Measurements from ENCODE around the gene SVBP. TPM values are rescaled to one million over a fixed set of nuclear protein-coding genes. Genes with fewer than 3 reads are reported as not detected.

SVBP gene
- total RNA-seq, 1 experiment from 2014 or later: 46.6 TPM

DNA sequence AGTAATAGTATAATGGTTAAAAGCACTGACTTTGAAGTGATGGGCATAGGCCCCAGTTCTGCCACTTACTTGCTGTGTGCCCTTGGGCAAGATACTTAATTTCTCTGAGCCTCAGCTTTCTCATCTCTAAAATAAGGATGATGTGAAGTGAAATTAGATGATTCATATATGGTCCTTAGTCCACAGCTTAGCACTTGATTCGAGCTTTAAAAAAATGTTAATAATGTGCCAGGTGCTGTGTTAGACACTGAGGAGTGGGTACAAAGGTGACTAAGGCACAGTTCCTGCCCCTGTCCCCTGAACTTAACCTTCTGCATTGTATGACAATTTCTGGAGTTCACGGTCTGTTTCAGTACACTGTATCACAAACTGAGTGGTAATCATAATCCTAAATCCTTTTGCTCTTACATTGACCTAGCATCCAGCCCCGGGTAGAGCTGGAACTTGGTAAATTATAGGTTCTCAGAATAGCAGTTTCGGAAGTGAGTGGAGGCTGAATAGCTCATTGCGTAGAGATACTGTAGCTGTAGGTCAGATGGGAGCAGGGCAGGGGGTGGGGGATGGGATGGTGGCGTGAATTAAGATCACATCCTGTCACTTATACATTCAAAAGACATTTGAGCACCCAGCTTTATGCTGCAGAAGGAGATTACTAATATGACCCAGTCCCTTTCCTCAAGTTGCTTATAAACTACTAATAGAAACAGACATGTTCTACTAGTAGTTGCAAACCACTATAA, 30.7 kb upstream of the SVBP start:
- Histone ChIP-seq H3K27ac (no peak overlapping the region), H3K36me3 (peaks cover 24% of the 10 kb centered on the region), H3K9me3 (replicated peaks) (no peaks in the 10 kb centered on the region), H3K4me3 (no peak overlapping the region), H3K4me1 (replicated peaks) (peaks cover 27% of the 10 kb centered on the region), H3K27me3 (replicated peaks) (no peaks in the 10 kb centered on the region)
- DNase-seq (ENCODE audit: low read depth in 1 of 2, low spot score in 2 of 2): no peak

- H3K4me1 ChIP-seq (replicated peaks): peaks cover 27% of the 10 kb centered on the region
- DNase-seq (ENCODE audit: low read depth in 1 of 2, low spot score in 2 of 2): no peak
- peak overlapping the region; percentile 63 for H3K4me3 ChIP-seq
- no peaks in the 10 kb centered on the region for H3K27me3 ChIP-seq (replicated peaks)
- H3K27ac ChIP-seq: no peak overlapping the region
- no peaks in the 10 kb centered on the region for H3K9me3 ChIP-seq (replicated peaks)
- peaks cover 24% of the 10 kb centered on the region for H3K36me3 ChIP-seq
These were observed 30.0 kb upstream of the SVBP start for GRCh38 chr1:42847111-42847595.

- H3K4me3 ChIP-seq: peak within 1 kb of the TSS; percentile 63
- no peaks in the 10 kb centered on the region for H3K27me3 ChIP-seq (replicated peaks)
- no peaks in the 10 kb centered on the region for H3K9me3 ChIP-seq (replicated peaks)
- peak; percentile 91 to 95 for DNase-seq (ENCODE audit: low read depth in 1 of 2, low spot score in 2 of 2)
- H3K36me3 ChIP-seq: peaks cover 19% of the 10 kb centered on the region
- peak within 1 kb of the TSS; percentile 33 for H3K27ac ChIP-seq
- peaks cover 27% of the 10 kb centered on the region for H3K4me1 ChIP-seq (replicated peaks)
These were observed 29.3 kb upstream of the SVBP start, which contains the start of gene ZNF691 for GRCh38 chr1:42846257-42847110. Gene ZNF691, plus strand, starts transcription at chr1:42846613. Its CDS starts 3,046 bp downstream, at chr1:42849659.

GRCh38 chr1:42845866-42846256, 28.7 kb upstream of the SVBP start:
- Histone ChIP-seq H3K4me3 (peak overlapping the region; percentile 63), H3K9me3 (replicated peaks) (no peaks in the 10 kb centered on the region), H3K4me1 (replicated peaks) (peaks cover 27% of the 10 kb centered on the region), H3K36me3 (peaks cover 12% of the 10 kb centered on the region), H3K27ac (no peak overlapping the region), H3K27me3 (replicated peaks) (no peaks in the 10 kb centered on the region)
- DNase-seq (ENCODE audit: low read depth in 1 of 2, low spot score in 2 of 2): no peak

- Histone ChIP-seq H3K4me1 (replicated peaks) (peaks cover 27% of the 10 kb centered on the region), H3K27ac (no peak overlapping the region), H3K36me3 (peaks cover 6% of the 10 kb centered on the region), H3K9me3 (replicated peaks) (no peaks in the 10 kb centered on the region), H3K4me3 (no peak overlapping the region), H3K27me3 (replicated peaks) (no peaks in the 10 kb centered on the region)
- no peak for DNase-seq (ENCODE audit: low read depth in 1 of 2, low spot score in 2 of 2)
These were observed 28.0 kb upstream of the SVBP start for GRCh38 chr1:42845193-42845592.

DNA sequence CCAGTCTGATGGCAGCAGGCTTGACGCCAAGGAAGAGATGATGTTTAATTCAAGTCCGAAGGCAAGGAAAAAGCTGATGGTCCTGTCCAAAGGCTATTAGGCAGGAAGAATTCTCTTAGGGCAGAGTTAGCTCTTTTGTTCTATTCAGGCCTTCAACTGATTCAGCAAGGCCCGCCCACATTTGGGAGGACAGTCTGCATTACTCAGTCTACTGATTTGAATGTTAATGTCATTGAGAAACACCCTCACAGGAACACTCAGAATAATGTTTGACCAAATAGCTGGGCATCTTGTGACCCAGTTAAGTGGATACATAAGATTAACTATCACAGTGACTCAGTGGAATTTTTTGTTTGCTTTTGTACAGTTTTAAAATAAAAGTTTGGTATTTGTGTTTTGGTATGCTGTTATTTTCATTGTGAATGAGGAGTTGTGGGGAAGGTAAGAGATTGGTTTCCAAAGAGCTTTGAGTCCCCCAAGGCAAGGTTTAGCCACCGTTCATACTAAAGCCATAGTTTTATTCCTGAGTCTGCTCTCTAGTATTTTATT, 27.5 kb upstream of the SVBP start:
- H3K4me1 ChIP-seq (replicated peaks): peaks cover 27% of the 10 kb centered on the region
- H3K27ac ChIP-seq: no peak overlapping the region
- H3K36me3 ChIP-seq: peaks cover 5% of the 10 kb centered on the region
- no peaks in the 10 kb centered on the region for H3K27me3 ChIP-seq (replicated peaks)
- DNase-seq (ENCODE audit: low read depth in 1 of 2, low spot score in 2 of 2): peak; percentile 41 to 49
- no peaks in the 10 kb centered on the region for H3K9me3 ChIP-seq (replicated peaks)
- no peak overlapping the region for H3K4me3 ChIP-seq

DNA sequence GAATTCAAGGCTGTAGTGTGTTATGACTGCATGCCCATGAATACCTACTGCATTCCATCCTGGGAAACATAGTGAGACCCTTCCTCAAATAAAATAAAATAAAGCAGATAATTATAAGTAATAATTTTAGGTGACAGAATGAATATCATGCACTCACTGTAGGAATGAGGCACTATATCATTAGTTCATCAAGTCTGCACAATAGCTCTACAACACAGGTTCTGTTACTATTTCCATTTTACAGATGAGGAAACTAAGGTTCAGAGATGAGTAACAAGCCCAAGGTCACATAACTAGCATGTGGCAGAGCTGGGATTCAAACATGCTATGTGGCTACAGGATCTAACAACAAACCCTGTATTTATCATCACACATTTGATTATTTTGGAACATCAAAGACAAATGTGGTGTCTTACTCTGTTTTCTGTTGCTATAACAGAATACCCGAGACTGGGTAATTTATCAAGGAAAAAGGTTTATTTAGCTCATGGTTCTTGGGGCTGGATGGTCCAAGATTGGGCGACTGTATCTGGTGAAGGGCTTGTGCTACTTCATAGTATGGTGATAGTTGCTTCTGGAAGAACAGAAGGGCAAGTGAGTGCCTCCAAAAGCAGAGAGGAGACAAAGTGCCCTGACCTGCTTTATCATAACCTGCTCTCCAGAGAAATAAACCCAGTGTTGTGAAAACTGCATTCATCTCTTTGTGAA, 24.4 kb upstream of the SVBP start:
- Histone ChIP-seq H3K4me3 (no peak overlapping the region), H3K9me3 (replicated peaks) (no peaks in the 10 kb centered on the region)

GRCh38 chr1:42841010-42841409, 23.8 kb upstream of the SVBP start:
- Histone ChIP-seq H3K9me3 (replicated peaks) (no peaks in the 10 kb centered on the region), H3K27me3 (replicated peaks) (no peaks in the 10 kb centered on the region), H3K36me3 (no peaks in the 10 kb centered on the region), H3K27ac (no peak overlapping the region), H3K4me3 (no peak overlapping the region), H3K4me1 (replicated peaks) (peaks cover 18% of the 10 kb centered on the region)
- no peak for DNase-seq (ENCODE audit: low read depth in 1 of 2, low spot score in 2 of 2)

More for the DNA sequence above, 24.4 kb upstream of the SVBP start:
- DNase-seq (ENCODE audit: low read depth in 1 of 2, low spot score in 2 of 2): no peak
- Histone ChIP-seq H3K27ac (no peak overlapping the region), H3K4me1 (replicated peaks) (peaks cover 18% of the 10 kb centered on the region), H3K27me3 (replicated peaks) (no peaks in the 10 kb centered on the region), H3K36me3 (no peaks in the 10 kb centered on the region)

- no peaks in the 10 kb centered on the region for H3K9me3 ChIP-seq (replicated peaks)
- DNase-seq (ENCODE audit: low read depth in 1 of 2, low spot score in 2 of 2): no peak
- no peak overlapping the region for H3K4me3 ChIP-seq
- H3K36me3 ChIP-seq: no peaks in the 10 kb centered on the region
- H3K27me3 ChIP-seq (replicated peaks): no peaks in the 10 kb centered on the region
- H3K27ac ChIP-seq: no peak overlapping the region
- H3K4me1 ChIP-seq (replicated peaks): no peaks in the 10 kb centered on the region
These were observed 21.4 kb upstream of the SVBP start for GRCh38 chr1:42838482-42839190.

DNA sequence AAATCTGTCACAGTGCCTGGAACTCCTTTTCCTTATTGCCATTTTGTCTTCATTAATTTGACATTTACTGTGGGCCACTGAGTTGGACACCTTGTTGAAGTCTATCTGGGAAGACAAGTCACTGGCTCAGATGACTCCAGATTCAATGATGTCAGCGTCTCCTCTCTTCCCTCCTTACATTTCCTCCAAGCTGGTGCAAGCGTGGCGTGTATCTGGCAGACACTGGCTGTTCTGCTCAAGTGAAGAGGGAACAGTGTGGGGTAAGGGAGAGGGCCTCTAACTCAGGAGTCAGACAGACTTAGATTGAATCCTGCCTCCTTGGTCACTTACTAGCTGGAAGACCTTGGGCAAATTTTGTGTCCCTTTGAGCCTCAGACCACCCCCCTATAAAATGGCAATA, 20.5 kb upstream of the SVBP start:
- no peak overlapping the region for H3K27ac ChIP-seq
- H3K36me3 ChIP-seq: no peaks in the 10 kb centered on the region
- no peaks in the 10 kb centered on the region for H3K9me3 ChIP-seq (replicated peaks)
- H3K4me3 ChIP-seq: no peak overlapping the region
- no peaks in the 10 kb centered on the region for H3K4me1 ChIP-seq (replicated peaks)
- no peaks in the 10 kb centered on the region for H3K27me3 ChIP-seq (replicated peaks)
- no peak for DNase-seq (ENCODE audit: low read depth in 1 of 2, low spot score in 2 of 2)

DNA sequence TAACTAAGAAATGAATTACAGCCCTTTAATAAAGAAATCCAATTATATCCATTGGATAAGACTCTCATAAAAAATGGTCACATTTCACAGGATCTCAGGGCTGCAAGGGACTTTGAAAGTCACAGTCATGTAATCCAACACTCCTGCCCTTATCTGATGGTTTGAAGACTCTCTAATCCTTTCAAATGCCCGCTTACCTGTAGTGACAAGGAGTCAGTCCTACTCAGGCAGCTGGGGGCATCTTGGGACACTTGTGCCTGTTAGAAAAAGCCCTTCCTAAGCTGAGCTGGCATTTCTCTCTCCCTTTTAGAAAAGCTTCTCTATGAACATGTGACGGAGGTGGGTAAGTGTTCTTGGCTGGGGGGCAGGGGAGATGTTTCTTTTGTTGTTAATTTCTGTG, 18.2 kb upstream of the SVBP start:
- Histone ChIP-seq H3K4me3 (no peak overlapping the region), H3K27ac (no peak overlapping the region), H3K27me3 (replicated peaks) (no peaks in the 10 kb centered on the region), H3K36me3 (no peaks in the 10 kb centered on the region), H3K4me1 (replicated peaks) (no peaks in the 10 kb centered on the region), H3K9me3 (replicated peaks) (no peaks in the 10 kb centered on the region)
- no peak for DNase-seq (ENCODE audit: low read depth in 1 of 2, low spot score in 2 of 2)

- Histone ChIP-seq H3K9me3 (replicated peaks) (no peaks in the 10 kb centered on the region), H3K4me1 (replicated peaks) (no peaks in the 10 kb centered on the region), H3K27me3 (replicated peaks) (no peaks in the 10 kb centered on the region), H3K4me3 (no peak overlapping the region), H3K27ac (no peak overlapping the region), H3K36me3 (no peaks in the 10 kb centered on the region)
- DNase-seq (ENCODE audit: low read depth in 1 of 2, low spot score in 2 of 2): no peak
These were observed 17.6 kb upstream of the SVBP start for GRCh38 chr1:42834803-42835202.

DNA sequence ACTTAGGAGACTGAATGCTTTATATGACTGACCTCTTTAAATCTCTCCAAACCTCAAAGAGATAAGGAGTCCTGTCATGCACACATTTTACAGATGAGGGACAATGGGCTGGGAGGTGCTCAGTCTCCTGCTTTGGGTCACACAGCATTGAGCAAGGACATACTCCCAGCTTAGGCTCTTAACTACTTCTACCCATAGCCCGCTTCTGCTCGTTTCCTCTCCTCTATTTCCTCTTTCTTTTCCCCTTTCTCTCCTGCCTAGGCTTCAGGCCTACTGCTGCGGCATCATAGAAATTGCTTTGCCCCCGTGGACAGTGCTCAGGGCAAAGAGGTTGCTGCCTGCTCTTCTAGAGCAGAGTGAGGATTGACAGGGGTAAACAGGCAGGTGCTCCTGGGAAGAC, 16.8 kb upstream of the SVBP start:
- H3K9me3 ChIP-seq (replicated peaks): no peaks in the 10 kb centered on the region
- no peak for DNase-seq (ENCODE audit: low read depth in 1 of 2, low spot score in 2 of 2)

More for the DNA sequence above, 16.8 kb upstream of the SVBP start:
- no peaks in the 10 kb centered on the region for H3K36me3 ChIP-seq
- no peaks in the 10 kb centered on the region for H3K4me1 ChIP-seq (replicated peaks)
- H3K27ac ChIP-seq: no peak overlapping the region
- H3K4me3 ChIP-seq: no peak overlapping the region
- H3K27me3 ChIP-seq (replicated peaks): no peaks in the 10 kb centered on the region
